Stimulated activated CD4-positive, alpha-beta T cell treated with anti-CD3 and anti-CD28 coated beads, Interleukin-12 subunit alpha, Interleukin-12 subunit beta, amount 100 ng/mL, for 24 hours (primary cell): ENCODE measurements around the gene GHR.
"Not testable (repeated sequence)": the region's sequence is repeated elsewhere in the genome, so short reads cannot be mapped to it uniquely, and the experiment has no call there.

Experiments used
- DNase-seq, 2 experiments: peaks; one replicate each; pipeline ENCODE4 v3.0.0-alpha.2; 2020; ENCODE audit warnings: low read depth in 2 of 2

Gene GHR

GRCh38 chr5:42645138-42645537 lies 221.9 kb downstream of the GHR start:
- DNase-seq, result no peak

- DNase-seq, result no peak
Observed at GRCh38 chr5:42648036-42648435, 224.8 kb downstream of the GHR start.

- no peak for DNase-seq
Observed at GRCh38 chr5:42648915-42649314, 225.7 kb downstream of the GHR start.

- no peak for DNase-seq
Observed at GRCh38 chr5:42650084-42650483, 226.8 kb downstream of the GHR start.

GRCh38 chr5:42653705-42654104 lies 230.5 kb downstream of the GHR start:
- no peak for DNase-seq

- DNase-seq, result no peak
Observed at GRCh38 chr5:42654645-42655044, 231.4 kb downstream of the GHR start.

- DNase-seq, result no peak
Observed at GRCh38 chr5:42655982-42656650, 232.9 kb downstream of the GHR start.

GRCh38 chr5:42656651-42657015 lies 233.4 kb downstream of the GHR start:
- DNase-seq, result no peak

- not testable (repeated sequence) for DNase-seq
Observed at GRCh38 chr5:42659869-42660268, 236.6 kb downstream of the GHR start.

GRCh38 chr5:42665857-42666256 lies 242.6 kb downstream of the GHR start:
- no peak for DNase-seq

GRCh38 chr5:42666869-42667268 lies 243.6 kb downstream of the GHR start:
- no peak for DNase-seq

GRCh38 chr5:42668254-42668653 lies 245.0 kb downstream of the GHR start:
- no peak for DNase-seq

GRCh38 chr5:42672925-42673324 lies 249.7 kb downstream of the GHR start:
- no peak for DNase-seq

GRCh38 chr5:42675602-42676001 lies 252.4 kb downstream of the GHR start:
- DNase-seq, result no peak

GRCh38 chr5:42676362-42676761 lies 253.1 kb downstream of the GHR start:
- DNase-seq, result no peak

GRCh38 chr5:42677156-42677842 lies 254.1 kb downstream of the GHR start:
- no peak for DNase-seq

GRCh38 chr5:42680046-42680445 lies 256.8 kb downstream of the GHR start:
- DNase-seq, result no peak

GRCh38 chr5:42685078-42685477 lies 261.8 kb downstream of the GHR start:
- DNase-seq, result not testable (repeated sequence)

GRCh38 chr5:42689391-42689790 lies 266.2 kb downstream of the GHR start:
- no peak for DNase-seq

GRCh38 chr5:42691413-42691937 lies 268.2 kb downstream of the GHR start:
- DNase-seq, result no peak

GRCh38 chr5:42701351-42702059 lies 278.3 kb downstream of the GHR start:
- DNase-seq, result no peak

- DNase-seq, result no peak
Observed at GRCh38 chr5:42703238-42703637, 280.0 kb downstream of the GHR start.

GRCh38 chr5:42715785-42716184 lies 292.5 kb downstream of the GHR start:
- no peak for DNase-seq
